Keratinocyte (primary cell): ENCODE results near the gene CLEC1B.

Source experiments
- CTCF ChIP-seq, 3 experiments: IDR thresholded peaks in 1 of 3; conservative IDR thresholded peaks in 1 of 3; optimal IDR thresholded peaks in 1 of 3; 2 replicates in 2 of 3; 3 replicates in 1 of 3; pipeline versions ENCODE3 to v1.5.1; 2011; ENCODE audit warnings: low read length in 3 of 3, mild to moderate bottlenecking in 3 of 3, moderate library complexity in 2 of 3, control low read depth in 1 of 3, inconsistent platforms in 1 of 3; ENCODE audit not compliant: insufficient read depth in 2 of 3; ENCODE audit errors: extremely low read depth in 1 of 3
- EZH2 ChIP-seq: IDR thresholded peaks from one replicate; pipeline ENCODE4 v1.6.1; 2012; ENCODE audit warnings: inconsistent platforms, mild to moderate bottlenecking, low read length, moderate library complexity

- TF ChIP-seq CTCF (optimal IDR thresholded peaks at IDR 0.05 in 1 of 3, IDR thresholded peaks at IDR 0.05 in 1 of 3, conservative IDR thresholded peaks at IDR 0.05 in 1 of 3; ENCODE audit: extremely low read depth in 1 of 3, insufficient read depth in 2 of 3, low read length in 3 of 3): no peak
- no peak for TF ChIP-seq EZH2
These were observed 22.4 kb upstream of the CLEC1B start for GRCh38 chr12:10021342-10021741.
